22Rv1 (cell line): Measurements from ENCODE around the gene TTLL4.
A peak's percentile ranks its signal among the peaks of the same experiment; 100 is the strongest.

Experiments used
- H3K27ac ChIP-seq: fragments of 450-650 bp; 2 replicates; pipeline ENCODE4 v1.5.1; 2017
- ZFX ChIP-seq: fragments of 450-650 bp; IDR thresholded peaks from 2 replicates; pipeline ENCODE4 v1.6.1; 2017; ENCODE audit warnings: antibody characterized with exemption, borderline replicate concordance
- TF ChIP-seq, protein P1 (sequence below): fragments of 450-650 bp; IDR thresholded peaks from 2 replicates; pipeline ENCODE4 v1.5.1; 2017; ENCODE audit warnings: mild to moderate bottlenecking

TTLL4 gene, protein sequence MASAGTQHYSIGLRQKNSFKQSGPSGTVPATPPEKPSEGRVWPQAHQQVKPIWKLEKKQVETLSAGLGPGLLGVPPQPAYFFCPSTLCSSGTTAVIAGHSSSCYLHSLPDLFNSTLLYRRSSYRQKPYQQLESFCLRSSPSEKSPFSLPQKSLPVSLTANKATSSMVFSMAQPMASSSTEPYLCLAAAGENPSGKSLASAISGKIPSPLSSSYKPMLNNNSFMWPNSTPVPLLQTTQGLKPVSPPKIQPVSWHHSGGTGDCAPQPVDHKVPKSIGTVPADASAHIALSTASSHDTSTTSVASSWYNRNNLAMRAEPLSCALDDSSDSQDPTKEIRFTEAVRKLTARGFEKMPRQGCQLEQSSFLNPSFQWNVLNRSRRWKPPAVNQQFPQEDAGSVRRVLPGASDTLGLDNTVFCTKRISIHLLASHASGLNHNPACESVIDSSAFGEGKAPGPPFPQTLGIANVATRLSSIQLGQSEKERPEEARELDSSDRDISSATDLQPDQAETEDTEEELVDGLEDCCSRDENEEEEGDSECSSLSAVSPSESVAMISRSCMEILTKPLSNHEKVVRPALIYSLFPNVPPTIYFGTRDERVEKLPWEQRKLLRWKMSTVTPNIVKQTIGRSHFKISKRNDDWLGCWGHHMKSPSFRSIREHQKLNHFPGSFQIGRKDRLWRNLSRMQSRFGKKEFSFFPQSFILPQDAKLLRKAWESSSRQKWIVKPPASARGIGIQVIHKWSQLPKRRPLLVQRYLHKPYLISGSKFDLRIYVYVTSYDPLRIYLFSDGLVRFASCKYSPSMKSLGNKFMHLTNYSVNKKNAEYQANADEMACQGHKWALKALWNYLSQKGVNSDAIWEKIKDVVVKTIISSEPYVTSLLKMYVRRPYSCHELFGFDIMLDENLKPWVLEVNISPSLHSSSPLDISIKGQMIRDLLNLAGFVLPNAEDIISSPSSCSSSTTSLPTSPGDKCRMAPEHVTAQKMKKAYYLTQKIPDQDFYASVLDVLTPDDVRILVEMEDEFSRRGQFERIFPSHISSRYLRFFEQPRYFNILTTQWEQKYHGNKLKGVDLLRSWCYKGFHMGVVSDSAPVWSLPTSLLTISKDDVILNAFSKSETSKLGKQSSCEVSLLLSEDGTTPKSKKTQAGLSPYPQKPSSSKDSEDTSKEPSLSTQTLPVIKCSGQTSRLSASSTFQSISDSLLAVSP

DNA sequence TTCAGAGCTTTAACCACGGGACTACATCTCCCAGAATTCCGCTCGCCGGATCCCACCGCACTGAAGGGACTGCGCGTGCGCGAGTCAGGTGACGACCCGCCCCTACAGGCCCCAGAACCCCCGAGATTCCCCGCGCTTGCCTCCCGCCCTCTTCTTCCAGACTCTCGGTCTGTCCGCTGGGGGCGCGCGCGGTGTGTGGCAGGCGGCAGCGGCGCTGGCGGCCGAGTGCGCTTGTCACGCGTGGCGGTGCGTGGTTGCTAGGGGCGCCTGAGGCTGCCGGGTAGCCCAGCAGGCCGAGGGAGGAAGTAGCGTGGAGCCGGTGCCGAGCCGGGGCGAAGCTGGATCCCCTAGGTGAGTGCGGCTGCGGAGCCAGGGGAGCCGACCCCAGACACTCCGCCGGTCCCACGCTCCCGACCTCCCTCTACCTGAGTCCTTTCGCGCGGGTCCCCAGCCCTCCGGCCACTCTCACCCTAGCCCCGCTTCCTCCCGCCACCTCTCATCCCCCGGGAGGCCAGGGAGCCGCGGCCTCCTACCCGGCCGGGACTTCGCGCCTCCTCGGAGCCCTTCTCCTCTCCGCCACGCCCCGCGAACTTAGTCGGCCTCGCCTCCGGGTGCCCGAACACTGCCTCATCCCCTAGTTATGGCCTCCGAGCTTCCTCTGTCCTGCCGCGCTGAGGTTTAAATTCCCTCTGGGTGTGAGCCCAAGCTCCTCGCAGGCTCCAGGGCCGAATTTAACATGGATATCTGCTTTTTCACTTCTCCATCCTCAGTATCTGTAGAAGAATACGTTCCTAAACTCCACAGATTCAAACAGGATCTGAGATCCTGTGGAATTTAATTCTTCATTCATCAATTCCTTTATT, at the start of gene TTLL4:
TSS of gene TTLL4 (plus strand) at position 149 of the 863 bp plus-strand sequence. CDS start 26,842 bp downstream, outside the sequence.
- peak within 1 kb of the TSS; percentile 85 for H3K27ac ChIP-seq
- no peak for TF ChIP-seq ZFX
- TF ChIP-seq, protein P1, sequence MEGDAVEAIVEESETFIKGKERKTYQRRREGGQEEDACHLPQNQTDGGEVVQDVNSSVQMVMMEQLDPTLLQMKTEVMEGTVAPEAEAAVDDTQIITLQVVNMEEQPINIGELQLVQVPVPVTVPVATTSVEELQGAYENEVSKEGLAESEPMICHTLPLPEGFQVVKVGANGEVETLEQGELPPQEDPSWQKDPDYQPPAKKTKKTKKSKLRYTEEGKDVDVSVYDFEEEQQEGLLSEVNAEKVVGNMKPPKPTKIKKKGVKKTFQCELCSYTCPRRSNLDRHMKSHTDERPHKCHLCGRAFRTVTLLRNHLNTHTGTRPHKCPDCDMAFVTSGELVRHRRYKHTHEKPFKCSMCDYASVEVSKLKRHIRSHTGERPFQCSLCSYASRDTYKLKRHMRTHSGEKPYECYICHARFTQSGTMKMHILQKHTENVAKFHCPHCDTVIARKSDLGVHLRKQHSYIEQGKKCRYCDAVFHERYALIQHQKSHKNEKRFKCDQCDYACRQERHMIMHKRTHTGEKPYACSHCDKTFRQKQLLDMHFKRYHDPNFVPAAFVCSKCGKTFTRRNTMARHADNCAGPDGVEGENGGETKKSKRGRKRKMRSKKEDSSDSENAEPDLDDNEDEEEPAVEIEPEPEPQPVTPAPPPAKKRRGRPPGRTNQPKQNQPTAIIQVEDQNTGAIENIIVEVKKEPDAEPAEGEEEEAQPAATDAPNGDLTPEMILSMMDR: peak; percentile 96

DNA sequence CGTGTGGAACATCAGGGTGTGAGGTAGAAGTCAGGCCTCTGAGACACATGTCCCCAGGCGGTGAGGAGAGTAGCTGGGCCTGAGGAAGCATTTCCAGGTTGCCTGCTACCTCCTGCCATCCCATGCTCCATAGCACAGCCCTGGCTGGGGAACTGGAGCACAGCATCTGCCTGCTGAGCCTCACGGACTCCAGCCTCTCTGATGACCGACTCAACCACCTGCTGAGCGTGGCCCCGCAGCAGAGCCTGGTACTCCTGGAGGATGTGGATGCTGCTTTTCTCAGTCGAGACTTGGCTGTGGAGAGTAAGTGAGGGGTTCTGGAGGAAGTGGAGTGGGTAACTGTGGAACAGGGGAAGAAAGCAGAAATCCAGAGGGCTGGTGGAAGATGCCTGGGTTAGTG, 48.3 kb upstream of the TTLL4 start:
- H3K27ac ChIP-seq: no peak overlapping the region
- TF ChIP-seq, protein P1: no peak
- no peak for TF ChIP-seq ZFX

DNA sequence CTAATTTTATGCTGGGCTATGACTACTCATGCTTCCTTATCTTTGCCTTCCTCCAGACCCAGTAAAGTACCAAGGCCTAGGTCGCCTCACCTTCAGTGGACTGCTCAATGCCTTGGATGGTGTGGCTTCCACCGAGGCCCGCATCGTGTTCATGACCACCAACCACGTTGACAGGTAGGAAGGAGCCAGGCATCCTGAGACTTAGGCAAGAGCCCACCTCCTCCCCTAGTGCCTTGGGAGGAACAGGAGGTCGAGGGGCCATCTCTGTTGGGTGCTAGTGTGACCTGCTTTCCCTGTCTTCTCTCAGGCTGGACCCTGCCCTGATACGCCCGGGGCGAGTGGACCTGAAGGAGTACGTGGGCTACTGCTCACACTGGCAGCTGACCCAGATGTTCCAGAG, 47.8 kb upstream of the TTLL4 start:
- TF ChIP-seq, protein P1: no peak
- H3K27ac ChIP-seq: no peak overlapping the region

DNA sequence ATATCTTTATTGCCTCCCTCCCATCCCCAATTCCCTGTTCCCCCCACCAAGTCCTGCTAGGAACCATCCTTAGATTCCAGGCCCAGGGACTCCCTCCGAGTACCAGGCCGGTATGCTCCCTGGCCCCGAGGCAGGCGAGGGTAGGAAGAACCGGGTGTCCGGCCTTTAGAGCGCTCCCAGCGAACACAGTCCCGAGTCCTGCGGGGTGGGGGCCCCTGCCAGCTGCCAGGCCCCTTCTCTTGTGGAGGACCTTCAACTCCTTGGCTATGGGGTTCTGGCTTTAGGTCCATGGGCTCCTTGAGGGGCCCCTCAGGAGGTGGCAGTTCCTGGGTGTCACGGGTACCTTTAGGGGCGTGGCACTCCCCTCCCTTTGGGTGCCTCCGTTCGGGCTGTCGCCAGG, 46.7 kb upstream of the TTLL4 start:
- TF ChIP-seq ZFX: no peak
- TF ChIP-seq, protein P1: no peak
- no peak overlapping the region for H3K27ac ChIP-seq

DNA sequence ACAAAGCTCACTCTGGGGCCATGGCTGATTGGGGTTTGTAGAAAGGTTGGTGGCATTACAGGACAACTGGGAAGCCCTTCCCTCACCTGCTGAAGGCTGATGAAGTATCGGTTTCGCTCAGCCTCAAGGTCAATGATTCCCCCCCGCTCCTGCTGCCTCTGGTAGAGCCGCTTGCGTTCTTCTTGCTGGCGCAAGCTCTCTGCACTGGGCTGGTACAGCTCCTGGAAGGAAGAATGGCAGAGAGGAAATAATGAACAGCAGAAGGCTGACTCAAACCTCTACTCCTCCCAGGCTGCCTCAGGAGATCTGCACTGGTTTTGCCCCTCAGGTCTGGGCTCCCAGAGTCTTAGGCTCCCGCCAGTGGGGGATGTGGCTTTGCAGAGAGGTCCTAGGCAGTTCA, 46.0 kb upstream of the TTLL4 start:
- TF ChIP-seq ZFX: no peak
- TF ChIP-seq, protein P1: no peak
- no peak overlapping the region for H3K27ac ChIP-seq

DNA sequence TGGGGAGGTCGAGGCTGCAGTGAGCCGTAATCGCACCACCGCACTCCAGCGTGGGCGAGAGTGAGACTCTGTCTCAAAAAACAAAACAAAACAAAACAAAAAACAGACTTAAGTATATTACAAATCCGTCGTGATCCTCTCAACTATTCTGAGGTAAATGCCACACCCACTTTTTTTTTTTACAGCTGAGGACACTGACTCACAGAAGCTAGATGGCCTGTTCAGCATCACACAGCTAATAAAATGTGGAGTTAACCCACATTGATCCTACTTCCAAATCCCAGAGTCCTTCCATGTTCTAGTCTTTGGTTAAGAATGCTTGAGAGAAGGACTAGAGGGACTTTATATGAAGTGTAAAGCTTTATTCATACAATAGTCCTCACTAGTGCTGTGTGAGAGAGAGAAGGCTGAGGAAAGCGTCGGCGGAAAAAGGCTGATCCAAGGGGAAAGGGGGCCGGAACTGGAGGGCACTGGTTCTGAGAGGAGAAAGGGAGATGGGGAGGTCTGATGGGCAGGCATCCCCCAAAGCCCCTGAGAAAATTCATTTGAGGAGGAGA, 39.5 kb upstream of the TTLL4 start:
- H3K27ac ChIP-seq: peak overlapping the region; percentile 80
- TF ChIP-seq, protein P1: no peak
- TF ChIP-seq ZFX: no peak
